Measurements from ENCODE around the gene GSDME. TPM values are rescaled to one million over a fixed set of nuclear protein-coding genes. Genes with fewer than 3 reads are reported as not detected.

Gene GSDME
- total and polyA plus RNA-seq, 12 donors = 2.6 to 70.6 (median 6.3) TPM

GRCh38 chr7:24800667-24801066 is 43.4 kb upstream of the GSDME start:
- intact Hi-C loops (cut with DNase I) = no loop called here
- no peaks in the 10 kb centered on the region for H3K4me1 ChIP-seq (replicated peaks in 1 of 2)
- TF ChIP-seq POLR2A (IDR thresholded peaks at IDR 0.05) = no peak
- TF ChIP-seq CTCF (IDR thresholded peaks at IDR 0.05) = no peak
- H3K36me3 ChIP-seq (replicated peaks in 1 of 2) = no peaks in the 10 kb centered on the region
- no peaks in the 10 kb centered on the region for H3K9me3 ChIP-seq (replicated peaks in 1 of 3)
- H3K27me3 ChIP-seq = no peaks in the 10 kb centered on the region
- WGBS, 4 donors = 88 to 93% (median 93%) methylated on average over 9 of the region's 9 CpGs
- DNase-seq = no peak
- H3K27ac ChIP-seq = no peak overlapping the region
- no peak overlapping the region for H3K4me3 ChIP-seq

GRCh38 chr7:24800073-24800472 is 42.8 kb upstream of the GSDME start:
- H3K27ac ChIP-seq = no peak overlapping the region
- WGBS, 4 donors = 85 to 95% (median 91%) methylated on average over 6 of the region's 6 CpGs
- no peak for DNase-seq
- H3K4me3 ChIP-seq = no peak overlapping the region
- H3K27me3 ChIP-seq = no peaks in the 10 kb centered on the region
- no peaks in the 10 kb centered on the region for H3K36me3 ChIP-seq (replicated peaks in 1 of 2)
- H3K4me1 ChIP-seq (replicated peaks in 1 of 2) = no peaks in the 10 kb centered on the region
- H3K9me3 ChIP-seq (replicated peaks in 1 of 3) = no peaks in the 10 kb centered on the region
- TF ChIP-seq POLR2A (IDR thresholded peaks at IDR 0.05) = no peak
- intact Hi-C loops (cut with DNase I) = no loop called here

DNA sequence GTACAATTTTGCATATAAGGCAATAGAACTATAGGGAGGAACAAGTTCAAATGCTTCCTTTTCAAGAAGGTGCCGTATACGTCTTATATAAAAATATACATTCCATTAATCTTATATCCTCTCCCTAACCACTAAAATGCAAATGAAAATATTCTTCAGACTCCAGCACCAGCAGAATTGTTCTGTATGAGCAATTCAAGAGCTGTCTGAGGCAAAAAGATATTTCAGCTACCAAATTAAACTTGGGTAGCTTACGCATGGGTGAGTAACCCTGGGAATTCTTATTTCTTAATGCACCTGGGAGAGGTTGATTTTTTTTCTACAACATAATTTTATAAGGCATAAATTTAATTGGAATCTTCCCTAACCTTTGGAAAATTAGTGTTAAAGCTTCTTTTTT is 42.2 kb upstream of the GSDME start:
- Histone ChIP-seq H3K27ac (no peak overlapping the region), H3K4me3 (no peak overlapping the region), H3K9me3 (replicated peaks in 1 of 3) (no peaks in the 10 kb centered on the region), H3K36me3 (replicated peaks in 1 of 2) (no peaks in the 10 kb centered on the region), H3K27me3 (no peaks in the 10 kb centered on the region), H3K4me1 (replicated peaks in 1 of 2) (no peaks in the 10 kb centered on the region)
- WGBS, 4 donors = 87 to 93% (median 90%) methylated on average over 3 of the region's 3 CpGs
- TF ChIP-seq POLR2A (IDR thresholded peaks at IDR 0.05) (no peak), CTCF (IDR thresholded peaks at IDR 0.05) (no peak)
- no peak for DNase-seq
- intact Hi-C loops (cut with DNase I) = no loop called here

- Histone ChIP-seq H3K4me1 (replicated peaks in 1 of 2) (no peaks in the 10 kb centered on the region), H3K27ac (no peak overlapping the region), H3K27me3 (no peaks in the 10 kb centered on the region), H3K9me3 (replicated peaks in 1 of 3) (no peaks in the 10 kb centered on the region), H3K36me3 (replicated peaks in 1 of 2) (no peaks in the 10 kb centered on the region), H3K4me3 (no peak overlapping the region)
- TF ChIP-seq POLR2A (IDR thresholded peaks at IDR 0.05) (no peak), CTCF (IDR thresholded peaks at IDR 0.05) (no peak)
- WGBS, 4 donors = 70 to 82% (median 74%) methylated on average over 4 of the region's 4 CpGs
- intact Hi-C loops (cut with DNase I) = no loop called here
- no peak for DNase-seq
These were observed 41.0 kb upstream of the GSDME start for GRCh38 chr7:24798261-24798660.

GRCh38 chr7:24797270-24797669 is 40.0 kb upstream of the GSDME start:
- no peaks in the 10 kb centered on the region for H3K36me3 ChIP-seq (replicated peaks in 1 of 2)
- TF ChIP-seq POLR2A (IDR thresholded peaks at IDR 0.05) (no peak), CTCF (IDR thresholded peaks at IDR 0.05) (no peak)
- H3K27ac ChIP-seq = no peak overlapping the region
- DNase-seq = no peak
- intact Hi-C loops (cut with DNase I) = no loop called here
- no peaks in the 10 kb centered on the region for H3K27me3 ChIP-seq
- no peaks in the 10 kb centered on the region for H3K4me1 ChIP-seq (replicated peaks in 1 of 2)
- 80 to 91% (median 81%) methylated on average over 4 of the region's 4 CpGs for WGBS, 4 donors
- H3K4me3 ChIP-seq = no peak overlapping the region
- no peaks in the 10 kb centered on the region for H3K9me3 ChIP-seq (replicated peaks in 1 of 3)
